Esophagus muscularis mucosa (tissue), 4 donors: ENCODE measurements around the gene MAP3K7. TPM values are rescaled to one million over a fixed set of nuclear protein-coding genes. Genes with fewer than 3 reads are reported as not detected.

Experiments used
- DNase-seq: peaks from one replicate; pipeline ENCODE4 v3.0.0-alpha.2; 2017; ENCODE audit errors: extremely low spot score
- H3K27ac ChIP-seq, 4 donors: fragments of 200-600 bp; sonication (generic); replicated peaks in 1 of 4; 1 replicate in 3 of 4; 2 replicates in 1 of 4; pipeline ENCODE4 v1.5.1; 2016 to 2019; ENCODE audit warnings: mild to moderate bottlenecking in 1 of 4
- H3K27me3 ChIP-seq, 4 donors: fragments of 200-600 bp; sonication (generic); one replicate each; pipeline versions ENCODE4 v1.5.1 to v1.6.0; 2016 to 2019
- H3K36me3 ChIP-seq, 4 donors: fragments of 200-600 bp; sonication (generic); one replicate each; pipeline ENCODE4 v1.5.1; 2016 to 2019
- H3K4me1 ChIP-seq, 4 donors: fragments of 200-600 bp; sonication (generic); one replicate each; pipeline ENCODE4 v1.5.1; 2016 to 2019
- H3K4me3 ChIP-seq, 4 donors: fragments of 200-600 bp; sonication (generic); 1 replicate in 2 of 4; 2 replicates in 2 of 4; pipeline ENCODE4 v1.5.1; 2016 to 2019; ENCODE audit warnings: mild to moderate bottlenecking in 4 of 4, moderate library complexity in 1 of 4
- H3K9me3 ChIP-seq, 4 donors: fragments of 200-600 bp; sonication (generic); 1 replicate in 3 of 4; 2 replicates in 1 of 4; pipeline ENCODE4 v1.5.1; 2016 to 2019
- CTCF ChIP-seq, 3 experiments: fragments of 200-600 bp in 2 of 3; fragments of 450-650 bp in 1 of 3; sonication (generic) in 2 of 3; IDR thresholded peaks; one replicate each; pipeline ENCODE4 v1.5.1; 2017 to 2019; ENCODE audit warnings: antibody characterized with exemption in 3 of 3, mild to moderate bottlenecking in 2 of 3, moderate library complexity in 1 of 3
- EP300 ChIP-seq: sonication (generic); formaldehyde crosslinking; IDR thresholded peaks from one replicate; pipeline ENCODE4 v1.6.1; 2017; ENCODE audit warnings: antibody characterized with exemption
- POLR2A ChIP-seq: fragments of 450-650 bp; IDR thresholded peaks from one replicate; pipeline ENCODE4 v1.6.1; 2017; ENCODE audit warnings: antibody characterized with exemption, moderate library complexity, mild to moderate bottlenecking, low read depth
- POLR2AphosphoS5 ChIP-seq, 2 donors: sonication (generic); formaldehyde crosslinking; IDR thresholded peaks; one replicate each; pipeline ENCODE4 v1.6.1; 2017; ENCODE audit warnings: antibody characterized with exemption in 2 of 2
- WGBS: methylation state at CpG from one replicate; pipeline ENCODE4 v1.1.5; 2018; 5-methylcytosine and 5-hydroxymethylcytosine counted together
- intact Hi-C: fragments of 100-400 bp; cut with DNase I; formaldehyde crosslinking; loops from one replicate; pipeline ENCODE4 v1.15.1; 2023
- total RNA-seq, 4 donors: library from RNA; depleted of rRNA; stranded (reverse); fragments of >200 nt; gene quantifications; one replicate each; pipeline versions ENCODE4 v1.1.0 to v1.2.1, GENCODE V29; 2016

The MAP3K7 gene
- total RNA-seq, 4 donors from 2014 or later: 17.0 to 19.7 (median 18.2) TPM

DNA sequence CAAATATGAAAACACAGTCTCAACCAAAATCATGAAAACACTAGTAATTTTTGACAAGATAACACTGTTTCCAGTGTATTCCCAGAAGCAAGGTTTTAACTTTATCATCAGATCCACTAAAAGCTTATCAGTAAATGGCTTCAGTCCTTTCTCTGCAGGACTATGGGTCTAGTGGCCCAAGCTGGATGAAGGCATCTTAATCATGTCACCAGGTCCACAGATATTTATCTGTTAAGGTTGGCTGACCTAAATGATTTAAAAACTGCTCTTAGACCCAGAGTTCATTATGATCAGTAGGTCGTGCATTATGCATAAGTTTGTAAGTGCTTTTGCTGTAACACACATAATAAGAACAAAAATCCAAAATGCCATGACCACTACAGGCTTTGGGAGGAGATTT lies 118.0 kb downstream of the MAP3K7 start:
- Histone ChIP-seq H3K27ac (no peak overlapping the region), H3K27me3 (no peaks in the 10 kb centered on the region), H3K4me1 (no peaks in the 10 kb centered on the region), H3K36me3 (no peaks in the 10 kb centered on the region), H3K9me3 (no peaks in the 10 kb centered on the region), H3K4me3 (no peak overlapping the region)
- 82% methylated on average over 1 of the region's 1 CpG for WGBS
- no peak for DNase-seq
- TF ChIP-seq POLR2AphosphoS5 (IDR thresholded peaks at IDR 0.05) (no peak), CTCF (IDR thresholded peaks at IDR 0.05) (no peak), EP300 (no peak), POLR2A (no peak)
- intact Hi-C loops: no loop called here

GRCh38 chr6:90468080-90468479 lies 118.8 kb downstream of the MAP3K7 start:
- H3K4me1 ChIP-seq: no peaks in the 10 kb centered on the region
- WGBS: 89% methylated on average over 7 of the region's 7 CpGs
- no peak for DNase-seq
- no peaks in the 10 kb centered on the region for H3K36me3 ChIP-seq
- no peak overlapping the region for H3K4me3 ChIP-seq
- no peak overlapping the region for H3K27ac ChIP-seq
- H3K27me3 ChIP-seq: no peaks in the 10 kb centered on the region
- intact Hi-C loops: no loop called here
- no peaks in the 10 kb centered on the region for H3K9me3 ChIP-seq
- TF ChIP-seq CTCF (IDR thresholded peaks at IDR 0.05) (no peak), EP300 (no peak), POLR2AphosphoS5 (IDR thresholded peaks at IDR 0.05) (no peak), POLR2A (no peak)

DNA sequence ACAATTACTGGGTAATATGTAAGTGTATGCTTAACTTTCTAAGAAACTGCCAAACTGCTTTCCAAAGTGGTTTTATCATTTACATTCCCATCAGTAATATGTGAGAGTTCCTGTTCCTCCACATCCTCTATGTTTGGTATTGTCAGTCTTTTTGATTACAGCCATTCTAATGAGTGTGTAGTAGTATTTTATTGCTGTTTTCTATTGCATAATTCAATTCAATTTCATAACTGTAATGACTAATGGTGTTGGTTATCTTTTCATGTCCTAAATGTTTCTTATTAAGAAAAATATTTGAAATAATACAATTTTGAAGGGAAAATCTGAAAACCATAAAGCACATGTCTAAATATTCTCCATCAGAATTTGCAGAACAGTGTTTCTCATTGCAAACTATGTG lies 119.3 kb downstream of the MAP3K7 start:
- no peak overlapping the region for H3K4me3 ChIP-seq

GRCh38 chr6:90466154-90466940 lies 120.5 kb downstream of the MAP3K7 start:
- no peak for TF ChIP-seq CTCF (IDR thresholded peaks at IDR 0.05)
- TF ChIP-seq POLR2A: no peak
- TF ChIP-seq EP300: no peak
- TF ChIP-seq POLR2AphosphoS5 (IDR thresholded peaks at IDR 0.05): no peak
- no peak overlapping the region for H3K4me3 ChIP-seq
- H3K36me3 ChIP-seq: no peaks in the 10 kb centered on the region
- intact Hi-C loops: no loop called here
- no peaks in the 10 kb centered on the region for H3K27me3 ChIP-seq
- no peaks in the 10 kb centered on the region for H3K4me1 ChIP-seq
- WGBS: 76% methylated on average over 8 of the region's 8 CpGs
- H3K27ac ChIP-seq: no peak overlapping the region
- no peaks in the 10 kb centered on the region for H3K9me3 ChIP-seq
- DNase-seq: no peak

More for the DNA sequence above, 119.3 kb downstream of the MAP3K7 start:
- Histone ChIP-seq H3K9me3 (no peaks in the 10 kb centered on the region), H3K27ac (no peak overlapping the region), H3K27me3 (no peaks in the 10 kb centered on the region), H3K4me1 (no peaks in the 10 kb centered on the region), H3K36me3 (no peaks in the 10 kb centered on the region)
- no peak for TF ChIP-seq POLR2A
- no peak for DNase-seq
- intact Hi-C loops: no loop called here

DNA sequence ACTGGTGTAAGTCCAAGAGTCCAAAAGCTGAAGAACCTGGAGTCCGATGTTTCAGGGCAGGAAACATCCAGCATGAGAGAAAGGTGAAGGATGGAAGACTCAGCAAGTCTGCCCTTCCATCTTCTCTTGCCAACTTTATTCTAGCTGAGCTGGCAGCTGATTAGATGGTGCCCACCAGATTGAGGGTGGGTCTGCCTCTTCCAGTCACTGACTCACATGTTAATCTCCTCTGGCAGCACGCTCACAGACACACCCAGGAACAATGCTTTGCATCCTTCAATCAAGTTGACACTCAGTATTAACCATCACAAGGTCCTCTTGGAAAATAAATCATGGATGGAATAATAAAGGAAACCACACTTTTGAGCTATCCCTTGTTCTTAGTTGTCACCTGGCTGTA lies 121.2 kb downstream of the MAP3K7 start:
- intact Hi-C loops: no loop called here
- TF ChIP-seq CTCF (IDR thresholded peaks at IDR 0.05): no peak
- TF ChIP-seq EP300: no peak
- no peak for TF ChIP-seq POLR2AphosphoS5 (IDR thresholded peaks at IDR 0.05)
- TF ChIP-seq POLR2A: no peak
- Histone ChIP-seq H3K27ac (no peak overlapping the region), H3K27me3 (no peaks in the 10 kb centered on the region), H3K9me3 (no peaks in the 10 kb centered on the region), H3K4me3 (no peak overlapping the region), H3K36me3 (no peaks in the 10 kb centered on the region), H3K4me1 (no peaks in the 10 kb centered on the region)
- DNase-seq: no peak
- 88% methylated on average over 2 of the region's 2 CpGs for WGBS
